HG02642 (cell line): ENCODE measurements around the gene ARPC2.

Source experiments
- ATAC-seq: cut with Tn5 transposase; IDR thresholded peaks from one replicate; pipeline ENCODE4 v1.9.1; 2021; ENCODE audit warnings: mild to moderate bottlenecking; ENCODE audit not compliant: unreplicated experiment, poor library complexity

ARPC2 gene

DNA sequence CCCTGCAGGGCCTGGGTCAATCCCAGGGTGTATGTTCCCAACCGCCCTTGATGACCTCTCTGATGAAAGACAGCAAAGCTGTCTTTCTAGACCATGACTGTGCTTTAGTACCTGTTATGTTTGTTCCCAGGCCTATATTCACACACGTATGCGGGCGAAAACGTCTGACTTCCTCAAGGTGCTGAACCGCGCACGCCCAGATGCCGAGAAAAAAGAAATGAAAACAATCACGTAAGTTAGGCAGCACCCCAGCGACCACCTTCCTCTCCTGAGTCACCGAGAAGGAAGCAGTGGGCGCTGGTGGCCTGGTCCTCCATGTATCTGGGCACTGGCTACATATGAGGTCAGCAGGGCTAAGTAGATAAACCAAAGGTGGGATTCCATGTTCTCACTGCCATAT is 32.7 kb downstream of the ARPC2 start:
- no peak for ATAC-seq

DNA sequence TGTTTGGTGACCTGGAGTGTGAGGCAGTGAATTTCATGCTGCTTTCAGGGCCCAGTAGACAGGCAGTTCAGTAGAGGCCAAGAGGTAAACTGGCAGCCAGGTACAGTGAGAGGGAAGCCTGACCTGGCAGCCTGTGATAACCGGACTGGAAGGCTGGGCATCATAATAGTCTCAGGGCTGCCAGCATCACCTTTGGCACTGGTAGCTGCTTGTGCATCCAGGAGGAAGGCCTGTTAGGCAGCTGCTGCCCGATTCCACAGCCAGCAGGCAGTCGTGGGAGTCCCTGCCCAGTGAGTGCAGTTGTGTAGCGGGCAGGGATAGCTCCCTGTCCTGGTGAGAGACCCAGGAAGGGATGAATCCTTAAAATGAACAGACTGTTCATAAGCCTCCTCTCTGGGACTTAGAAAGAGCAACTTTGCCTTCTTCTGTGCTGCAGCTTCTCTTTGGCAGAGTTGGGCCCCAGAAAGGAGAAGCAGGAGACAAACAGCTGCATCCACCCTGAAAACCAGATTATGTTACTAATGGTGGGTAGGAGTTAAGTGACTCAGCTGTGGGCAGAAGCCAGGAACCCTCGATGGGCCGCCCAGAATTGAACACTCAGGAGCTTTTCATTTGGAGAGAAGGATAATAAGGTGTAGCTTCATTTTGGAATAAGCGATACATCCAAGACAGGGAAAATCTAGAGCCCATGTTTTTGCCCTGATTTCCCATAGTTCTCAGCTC is 35.7 kb downstream of the ARPC2 start:
- ATAC-seq, result no peak

DNA sequence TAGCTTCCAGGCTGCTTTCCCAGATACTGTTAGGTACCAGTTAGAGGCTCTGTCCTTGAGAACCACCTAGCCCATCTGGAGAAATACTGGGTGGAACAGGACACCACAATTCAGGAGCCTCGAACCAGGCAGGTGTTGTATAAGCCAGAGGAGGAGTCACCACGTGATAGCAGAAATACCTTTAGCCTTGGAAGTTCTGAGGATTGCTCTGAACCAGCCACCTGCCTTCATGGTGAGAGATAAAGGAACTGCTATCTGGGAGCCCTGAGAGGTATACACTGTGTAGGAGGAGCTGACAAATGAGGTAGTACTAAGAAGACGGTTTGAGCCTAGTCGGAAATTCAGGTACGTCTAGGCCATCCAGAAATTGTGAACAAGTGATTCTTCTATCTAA is 36.2 kb downstream of the ARPC2 start:
- no peak for ATAC-seq

DNA sequence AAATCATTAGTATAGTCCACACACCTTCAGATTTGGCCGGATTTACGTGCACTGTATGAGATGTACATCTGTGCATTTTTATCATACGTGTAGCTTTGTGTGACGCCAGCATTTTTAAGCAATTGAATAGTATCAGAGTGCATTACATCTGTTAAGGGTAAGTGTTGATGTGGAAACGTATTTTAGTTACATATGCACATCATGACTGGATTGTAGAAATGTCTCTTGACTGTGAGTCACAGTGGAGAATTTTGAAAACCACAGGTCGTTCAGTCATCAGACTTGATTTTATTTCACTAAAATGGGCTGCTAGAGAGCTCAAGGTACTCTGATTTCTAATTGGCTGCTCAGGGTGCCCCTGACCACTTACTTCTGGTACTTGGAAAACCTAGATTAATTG is 38.5 kb downstream of the ARPC2 start:
- no peak for ATAC-seq

DNA sequence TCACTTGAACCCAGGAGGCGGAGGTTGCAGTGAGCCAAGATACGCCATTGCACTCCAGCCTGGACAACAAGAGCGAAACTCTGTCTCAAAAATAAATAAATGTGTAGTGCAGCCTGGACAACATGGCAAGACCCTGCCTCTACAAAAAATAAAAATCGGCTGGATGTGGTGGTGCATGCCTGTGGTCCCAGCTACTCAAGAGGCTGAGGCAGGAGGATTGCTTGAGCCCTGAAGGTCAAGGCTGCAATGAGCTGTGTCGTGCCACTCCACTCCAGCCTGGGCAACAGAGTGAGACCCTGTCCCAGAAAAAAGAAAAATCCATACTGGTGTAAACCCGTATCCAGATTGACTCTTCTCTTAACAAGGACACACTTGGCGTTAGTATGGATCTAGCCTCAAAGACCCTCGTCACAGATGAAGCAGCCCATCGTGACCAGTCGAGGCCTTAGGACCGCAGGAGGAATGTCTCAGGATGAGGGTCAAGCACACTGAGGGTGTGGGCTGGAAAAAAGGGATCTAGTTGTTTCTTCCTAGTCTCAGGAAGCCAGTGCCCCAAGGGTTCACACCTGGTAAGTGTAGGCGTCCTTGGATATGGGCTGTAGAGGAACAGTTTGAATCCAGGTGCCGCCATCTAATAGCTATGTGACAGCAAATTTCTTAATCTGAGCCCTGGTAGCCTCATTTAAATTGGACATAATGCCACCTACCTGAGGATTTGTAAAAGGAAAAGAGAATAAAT is 39.8 kb downstream of the ARPC2 start:
- no peak for ATAC-seq

DNA sequence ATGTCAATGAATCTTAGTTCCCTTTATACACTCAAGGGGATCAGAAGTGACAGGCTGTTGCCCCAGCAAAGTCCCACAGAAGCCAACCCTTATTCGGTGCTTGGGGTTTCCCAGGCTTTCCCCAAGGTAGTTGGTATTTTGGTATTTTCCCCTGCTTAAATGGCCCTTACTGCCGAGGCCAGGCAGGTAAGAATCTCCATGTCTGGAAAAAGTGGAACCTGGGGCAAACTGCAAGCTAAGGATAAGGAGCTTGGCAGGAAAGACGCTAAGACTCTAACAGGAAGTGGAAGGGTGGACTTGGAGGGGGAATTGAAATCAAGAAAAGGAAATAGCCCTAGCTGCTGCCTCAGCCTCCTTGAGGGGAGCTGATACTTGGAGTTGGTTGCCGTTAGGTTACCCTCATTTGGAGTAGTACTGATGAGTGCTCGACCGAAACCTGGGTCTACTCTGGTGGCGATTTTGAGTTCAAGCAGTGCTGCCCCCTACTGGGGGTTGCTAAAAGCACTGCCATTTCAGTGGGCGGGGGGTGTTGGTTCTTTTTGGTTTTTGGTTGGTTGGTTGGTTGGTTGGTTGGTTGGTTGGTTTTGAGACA is 40.5 kb downstream of the ARPC2 start:
- peak; percentile 71 for ATAC-seq

DNA sequence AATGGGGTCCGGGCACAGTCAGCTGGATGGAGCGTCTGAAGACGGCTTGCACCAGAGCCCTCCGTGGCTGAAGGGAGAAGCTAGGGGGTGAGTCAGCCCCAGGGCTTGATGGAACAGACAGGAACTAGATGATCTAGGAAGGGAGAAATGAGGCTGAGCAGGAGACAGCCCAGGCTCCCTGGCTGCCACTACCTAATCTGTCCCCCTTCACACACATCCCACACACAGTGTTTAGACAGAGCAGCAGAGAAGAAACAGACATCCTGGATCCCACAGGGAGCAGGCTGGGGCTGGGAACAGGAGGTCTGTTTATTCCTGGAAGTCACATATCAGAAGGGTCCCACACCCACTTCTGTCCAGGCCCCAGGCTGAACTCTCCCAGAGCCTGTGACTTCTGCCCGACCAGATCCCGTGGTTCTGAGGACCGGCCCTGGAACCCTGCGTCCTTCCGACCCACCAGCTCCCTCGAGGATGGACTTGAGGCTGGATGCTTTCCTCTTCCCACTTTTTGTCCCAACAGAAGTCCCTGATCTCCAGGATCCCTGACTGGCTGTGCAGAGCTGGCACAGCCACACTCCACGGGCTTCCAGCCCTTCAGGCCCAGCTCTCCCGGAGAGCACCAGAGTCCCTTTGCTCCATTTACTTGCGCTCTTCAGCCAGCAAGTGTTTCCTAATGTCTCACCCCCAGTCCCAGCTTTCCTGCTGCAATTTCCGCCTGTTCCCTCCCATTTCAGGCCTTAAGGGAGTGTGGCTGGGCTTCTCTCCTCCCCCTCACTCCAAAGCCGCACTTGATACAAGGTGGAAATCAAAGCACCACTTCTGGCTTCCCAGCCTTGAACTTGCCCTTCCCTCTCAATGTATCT is 42.3 kb downstream of the ARPC2 start:
- no peak for ATAC-seq

DNA sequence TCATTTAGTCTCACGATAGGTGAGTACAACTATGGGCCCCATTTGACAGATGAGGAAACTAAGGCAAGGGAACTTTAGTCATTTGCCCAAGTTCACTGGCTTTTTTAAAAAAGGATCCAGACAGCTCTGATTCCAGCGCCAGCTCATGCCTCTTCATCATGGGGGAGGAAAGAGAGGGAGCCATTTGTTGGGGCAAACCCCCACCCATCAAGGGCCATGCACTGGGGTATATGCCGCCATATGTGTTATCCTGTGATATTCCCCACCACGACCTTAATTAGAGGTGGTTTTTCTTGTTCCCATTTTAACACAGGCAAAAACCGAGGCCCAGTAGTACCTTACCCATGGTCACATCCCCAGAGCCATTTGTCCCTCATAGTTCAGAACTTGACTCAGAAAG is 43.2 kb downstream of the ARPC2 start:
- ATAC-seq, result no peak

DNA sequence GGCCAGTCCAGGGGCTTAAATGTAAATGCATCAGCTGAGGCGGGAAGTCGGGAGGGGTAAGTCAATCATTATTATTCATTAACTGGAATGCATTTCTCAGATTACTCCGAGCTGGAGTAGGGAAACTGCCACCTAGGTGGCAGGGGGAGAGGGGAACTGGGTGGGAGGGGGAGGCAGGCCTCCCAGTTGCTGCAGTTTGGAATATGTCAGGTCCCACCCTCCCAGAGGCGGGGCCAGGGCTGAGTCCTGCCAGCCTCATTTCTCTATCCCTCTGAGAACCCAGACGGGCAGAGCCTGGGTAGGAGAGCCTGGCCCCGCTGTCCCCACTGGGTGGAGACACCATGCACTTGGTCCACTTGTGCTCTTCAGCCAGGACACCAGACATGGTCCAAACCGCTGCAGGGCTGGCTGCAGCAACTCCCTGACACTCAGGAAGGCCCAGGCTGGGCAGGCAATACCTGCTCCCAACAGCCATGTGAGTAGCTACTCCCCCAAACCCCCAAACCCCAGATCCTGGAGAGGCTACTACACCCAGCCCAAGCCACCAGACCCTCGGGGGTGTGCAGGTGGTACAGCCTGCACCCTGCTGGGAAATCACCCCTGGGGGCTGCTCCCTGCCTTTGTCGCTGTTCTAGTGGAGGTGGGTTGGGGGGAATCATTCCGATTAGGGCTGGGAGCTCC is 43.9 kb downstream of the ARPC2 start, which contains the start of gene GPBAR1:
GPBAR1 (plus strand) TSS at position 274 of the 681 bp plus-strand sequence. CDS start 1,710 bp downstream, outside the sequence.
- ATAC-seq, result no peak

DNA sequence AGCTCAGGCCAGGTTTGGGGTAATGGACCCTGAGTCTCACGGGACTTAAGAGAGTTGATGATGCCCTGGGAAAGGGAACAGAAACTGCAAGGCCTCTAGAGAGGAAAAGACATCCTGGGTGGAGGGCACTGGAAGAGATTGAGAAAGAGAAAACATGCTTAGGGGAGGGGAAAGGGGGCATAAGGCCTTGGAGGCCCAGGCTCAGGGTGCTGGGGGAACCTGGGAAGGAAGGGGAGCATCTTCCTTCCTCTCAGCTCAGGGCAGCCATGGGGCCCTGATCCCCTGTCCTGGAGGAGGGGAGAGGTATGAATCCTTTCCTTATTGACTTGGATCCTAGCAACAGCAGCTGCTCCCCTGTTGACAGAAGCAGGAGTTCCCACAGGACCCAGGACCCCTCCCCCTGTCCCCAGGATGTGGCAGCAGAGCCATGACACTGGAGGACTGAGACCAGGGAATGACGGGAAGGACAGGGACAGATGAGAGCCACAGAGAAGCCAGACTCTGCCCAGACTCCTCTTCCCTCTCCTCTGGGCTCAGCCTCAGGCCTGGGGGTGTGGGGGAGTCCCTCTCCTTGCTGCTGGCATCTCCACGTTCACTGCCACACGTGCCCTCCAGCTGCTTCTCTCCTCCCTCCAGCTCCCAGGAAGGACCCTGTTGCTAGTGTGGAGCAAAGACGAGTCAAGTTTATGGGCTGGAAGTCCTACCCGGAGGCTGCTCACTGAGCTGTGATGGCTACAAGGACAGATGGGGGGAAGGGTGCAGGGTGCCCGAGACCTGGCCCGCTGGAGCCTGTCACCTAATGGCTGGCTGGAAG is 44.6 kb downstream of the ARPC2 start:
- no peak for ATAC-seq

DNA sequence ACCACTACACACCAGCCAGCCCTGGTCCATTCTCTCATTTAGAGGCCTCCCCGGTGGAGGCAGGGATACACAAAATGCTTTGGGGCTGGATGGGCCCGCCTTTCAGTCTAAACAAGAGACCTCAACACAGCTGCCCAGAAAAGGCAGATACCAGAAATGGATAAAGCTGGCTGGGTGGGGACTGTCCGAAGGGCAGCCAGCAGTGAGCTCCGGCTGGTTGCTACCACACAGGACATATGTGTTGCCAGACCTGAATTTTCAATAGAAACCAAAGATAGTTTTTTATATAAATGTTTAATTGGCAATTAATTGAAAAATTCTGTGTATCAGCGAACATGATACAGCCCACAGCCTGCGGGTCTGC is 45.2 kb downstream of the ARPC2 start:
- ATAC-seq, result no peak

DNA sequence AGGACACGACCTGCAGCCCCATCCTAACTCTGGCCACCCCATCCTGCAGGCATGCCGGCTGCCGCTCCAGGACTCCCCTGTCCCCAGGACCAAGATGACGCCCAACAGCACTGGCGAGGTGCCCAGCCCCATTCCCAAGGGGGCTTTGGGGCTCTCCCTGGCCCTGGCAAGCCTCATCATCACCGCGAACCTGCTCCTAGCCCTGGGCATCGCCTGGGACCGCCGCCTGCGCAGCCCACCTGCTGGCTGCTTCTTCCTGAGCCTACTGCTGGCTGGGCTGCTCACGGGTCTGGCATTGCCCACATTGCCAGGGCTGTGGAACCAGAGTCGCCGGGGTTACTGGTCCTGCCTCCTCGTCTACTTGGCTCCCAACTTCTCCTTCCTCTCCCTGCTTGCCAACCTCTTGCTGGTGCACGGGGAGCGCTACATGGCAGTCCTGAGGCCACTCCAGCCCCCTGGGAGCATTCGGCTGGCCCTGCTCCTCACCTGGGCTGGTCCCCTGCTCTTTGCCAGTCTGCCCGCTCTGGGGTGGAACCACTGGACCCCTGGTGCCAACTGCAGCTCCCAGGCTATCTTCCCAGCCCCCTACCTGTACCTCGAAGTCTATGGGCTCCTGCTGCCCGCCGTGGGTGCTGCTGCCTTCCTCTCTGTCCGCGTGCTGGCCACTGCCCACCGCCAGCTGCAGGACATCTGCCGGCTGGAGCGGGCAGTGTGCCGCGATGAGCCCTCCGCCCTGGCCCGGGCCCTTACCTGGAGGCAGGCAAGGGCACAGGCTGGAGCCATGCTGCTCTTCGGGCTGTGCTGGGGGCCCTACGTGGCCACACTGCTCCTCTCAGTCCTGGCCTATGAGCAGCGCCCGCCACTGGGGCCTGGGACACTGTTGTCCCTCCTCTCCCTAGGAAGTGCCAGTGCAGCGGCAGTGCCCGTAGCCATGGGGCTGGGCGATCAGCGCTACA is 45.9 kb downstream of the ARPC2 start:
- no peak for ATAC-seq

DNA sequence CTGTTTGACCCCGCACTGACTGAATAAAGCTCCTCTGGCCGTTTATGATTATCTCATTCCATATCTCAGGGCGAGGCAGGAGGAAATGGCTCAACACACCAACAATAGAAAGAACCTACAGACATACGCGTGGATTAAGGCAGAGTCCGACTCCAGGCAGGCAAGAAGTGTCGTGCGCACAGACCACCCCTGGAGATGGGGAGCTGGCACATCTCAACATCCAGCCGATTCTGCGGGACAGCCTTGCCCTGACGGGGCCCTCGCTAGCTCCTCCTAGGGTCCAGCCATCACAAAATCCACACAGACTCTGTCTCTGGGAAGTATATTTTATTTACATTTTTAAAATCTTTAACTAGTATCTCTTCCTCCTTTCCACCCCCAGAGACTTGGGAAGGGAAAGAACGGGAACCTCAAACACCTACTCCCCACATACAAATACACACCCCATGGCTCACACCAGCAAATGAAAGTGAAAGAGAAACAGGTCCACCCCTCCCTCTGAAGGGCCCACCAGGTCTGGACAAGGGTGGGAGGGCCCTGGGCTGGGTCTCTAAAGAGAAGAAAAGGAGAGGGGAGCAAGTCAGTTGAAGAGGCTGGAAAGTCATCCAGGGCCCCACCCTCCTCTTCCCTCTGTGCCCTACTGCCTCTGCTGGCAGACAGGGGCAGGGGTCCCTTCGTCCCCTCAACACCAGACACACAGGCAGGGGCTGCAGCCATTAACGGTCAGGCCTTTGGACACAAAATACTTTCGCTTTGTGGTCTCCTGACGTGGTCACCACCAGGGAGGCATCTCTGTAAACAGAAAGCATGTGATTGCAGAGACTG is 47.0 kb downstream of the ARPC2 start:
- ATAC-seq, result no peak

DNA sequence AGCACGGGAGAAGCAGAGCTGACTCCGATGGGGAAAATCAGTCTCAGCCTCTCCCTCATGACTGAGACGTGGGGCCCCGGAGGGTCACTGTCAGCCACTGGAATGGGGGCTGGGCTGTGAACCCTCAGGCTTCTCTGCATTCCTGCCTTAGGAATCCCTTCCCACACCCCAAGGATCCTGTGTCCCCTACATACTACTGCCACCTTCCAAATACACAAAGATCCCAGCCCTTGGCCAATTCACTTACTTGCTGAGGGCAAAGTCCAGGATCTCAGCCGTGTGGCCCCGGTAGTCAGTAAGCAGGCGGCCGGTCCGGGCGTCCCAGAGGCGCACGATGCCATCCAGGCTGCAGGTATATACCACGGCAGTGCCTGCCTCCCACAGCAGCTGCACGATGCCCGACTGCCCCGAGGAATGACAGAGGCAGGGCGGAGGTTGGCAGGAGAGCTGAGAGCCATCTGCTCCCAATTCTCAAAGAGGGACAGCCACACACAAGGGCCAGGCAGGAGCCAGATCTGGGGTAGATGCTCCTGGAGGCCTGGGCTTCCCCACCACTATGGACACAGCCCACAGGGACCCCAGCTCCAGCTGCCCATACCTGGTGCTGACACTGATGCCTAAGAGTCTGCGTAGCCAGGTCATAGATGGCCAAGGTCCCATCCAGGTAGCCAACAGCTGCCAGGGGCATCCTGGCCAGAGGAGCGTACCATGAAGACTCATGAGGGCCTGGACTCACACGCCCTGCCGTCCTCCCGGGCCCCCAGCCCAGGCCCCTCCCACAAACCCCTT is 48.0 kb downstream of the ARPC2 start:
- ATAC-seq, result no peak

DNA sequence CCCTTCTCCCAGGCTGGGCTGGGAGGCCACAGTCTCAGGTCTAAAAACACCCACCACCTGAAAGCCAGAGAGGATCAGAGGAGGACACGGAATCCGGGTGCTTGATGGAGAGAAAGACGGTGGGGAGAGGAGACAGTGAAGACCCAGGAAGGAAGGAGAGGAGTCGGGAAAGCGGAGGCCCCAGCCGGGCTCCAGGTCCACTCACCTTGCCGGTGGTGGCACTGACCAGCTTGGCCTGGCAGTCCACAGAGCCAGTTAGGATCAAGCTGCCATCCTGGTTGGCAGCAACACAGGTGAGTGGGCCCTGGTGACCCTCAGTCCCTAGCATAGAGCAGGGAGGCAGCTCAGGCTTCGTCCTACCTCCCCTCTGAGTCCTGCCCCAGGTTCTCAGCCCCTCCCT is 48.6 kb downstream of the ARPC2 start:
- ATAC-seq, result no peak

DNA sequence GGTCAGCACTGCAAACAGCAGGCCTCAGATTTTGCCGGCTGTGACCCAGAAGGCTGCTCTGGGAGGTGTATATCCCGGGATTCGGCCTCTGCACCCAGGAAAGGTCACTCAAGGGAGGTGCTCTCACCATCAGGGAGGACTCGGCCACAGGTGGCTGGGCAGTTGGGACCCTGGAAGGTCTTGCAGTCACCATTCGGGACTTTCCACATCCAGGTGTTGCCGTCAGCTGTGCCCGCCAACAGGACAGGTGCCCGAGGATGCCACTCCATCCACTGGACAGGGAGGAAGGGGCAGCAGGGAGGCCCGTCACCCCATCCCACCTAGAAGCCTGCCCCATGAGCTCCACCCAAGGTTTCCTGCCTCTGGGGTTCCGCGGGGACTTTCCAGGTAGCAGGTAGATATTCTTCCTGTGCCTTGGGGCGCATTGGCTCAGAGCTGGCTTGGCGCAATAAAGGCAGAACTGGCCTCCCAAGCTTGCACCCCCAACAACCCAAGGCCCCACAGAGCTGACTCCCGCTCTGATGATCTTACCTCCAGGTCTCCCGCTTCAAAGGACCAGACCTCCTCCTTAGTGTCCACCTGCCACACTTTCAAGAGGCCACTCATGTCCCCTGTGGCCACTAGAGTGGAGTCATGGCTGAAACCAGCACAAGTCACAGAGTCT is 49.5 kb downstream of the ARPC2 start:
- no peak for ATAC-seq
